ENCODE results near the gene AMPH. TPM values are rescaled to one million over a fixed set of nuclear protein-coding genes. Genes with fewer than 3 reads are reported as not detected.

Gene AMPH
- total RNA-seq, 4 donors from 2014 or later = 1.9 to 8.9 (median 4.6) TPM

- TF ChIP-seq POLR2A (IDR thresholded peaks at IDR 0.05) (no peak), CTCF (IDR thresholded peaks at IDR 0.05) (no peak)
- no peaks in the 10 kb centered on the region for H3K9me3 ChIP-seq
- H3K4me3 ChIP-seq (replicated peaks in 1 of 3) = no peak overlapping the region
- H3K4me1 ChIP-seq = no peaks in the 10 kb centered on the region
- intact Hi-C loops (cut with DNase I) = no loop called here
- WGBS, 2 donors = 86 to 90% methylated on average over 2 of the region's 2 CpGs
- no peak for DNase-seq
- no peak overlapping the region for H3K27ac ChIP-seq
- no peaks in the 10 kb centered on the region for H3K36me3 ChIP-seq
- no peaks in the 10 kb centered on the region for H3K27me3 ChIP-seq
Measured at GRCh38 chr7:38563741-38564140, 67.4 kb downstream of the AMPH start.

GRCh38 chr7:38561166-38561565 is 70.0 kb downstream of the AMPH start:
- Histone ChIP-seq H3K4me1 (no peaks in the 10 kb centered on the region), H3K9me3 (no peaks in the 10 kb centered on the region), H3K4me3 (replicated peaks in 1 of 3) (no peak overlapping the region), H3K36me3 (no peaks in the 10 kb centered on the region), H3K27me3 (no peaks in the 10 kb centered on the region), H3K27ac (no peak overlapping the region)
- intact Hi-C loops (cut with DNase I) = no loop called here
- DNase-seq = no peak
- 87 to 90% methylated on average over 3 of the region's 3 CpGs for WGBS, 2 donors
- TF ChIP-seq CTCF (IDR thresholded peaks at IDR 0.05) = no peak
- TF ChIP-seq POLR2A (IDR thresholded peaks at IDR 0.05) = no peak

GRCh38 chr7:38558761-38559345 is 72.3 kb downstream of the AMPH start:
- no peaks in the 10 kb centered on the region for H3K36me3 ChIP-seq
- no peaks in the 10 kb centered on the region for H3K9me3 ChIP-seq
- no peak for DNase-seq
- no peak overlapping the region for H3K27ac ChIP-seq
- WGBS, 2 donors = 76 to 78% methylated on average over 7 of the region's 7 CpGs
- no peaks in the 10 kb centered on the region for H3K4me1 ChIP-seq
- no peak overlapping the region for H3K4me3 ChIP-seq (replicated peaks in 1 of 3)
- no peaks in the 10 kb centered on the region for H3K27me3 ChIP-seq
- TF ChIP-seq POLR2A (IDR thresholded peaks at IDR 0.05) = no peak
- no peak for TF ChIP-seq CTCF (IDR thresholded peaks at IDR 0.05)
- intact Hi-C loops (cut with DNase I) = no loop called here

GRCh38 chr7:38554586-38554985 is 76.6 kb downstream of the AMPH start:
- Histone ChIP-seq H3K4me1 (no peaks in the 10 kb centered on the region), H3K4me3 (replicated peaks in 1 of 3) (no peak overlapping the region)

More at GRCh38 chr7:38554586-38554985, 76.6 kb downstream of the AMPH start:
- no peak for DNase-seq
- intact Hi-C loops (cut with DNase I) = no loop called here
- Histone ChIP-seq H3K27me3 (no peaks in the 10 kb centered on the region), H3K9me3 (no peaks in the 10 kb centered on the region), H3K27ac (no peak overlapping the region), H3K36me3 (no peaks in the 10 kb centered on the region)
- WGBS, 2 donors = 40 to 73% methylated on average over 1 of the region's 1 CpG
- TF ChIP-seq POLR2A (IDR thresholded peaks at IDR 0.05) (no peak), CTCF (IDR thresholded peaks at IDR 0.05) (no peak)

Measured in thyroid gland (tissue), 4 donors.